HepG2 (cell line): ENCODE results near the gene PPP2R5D. TPM values are rescaled to one million over a fixed set of nuclear protein-coding genes. Genes with fewer than 3 reads are reported as not detected.

ENCODE experiments used
- ESRRA ChIP-seq: sonication (generic); formaldehyde crosslinking; IDR thresholded peaks from 2 replicates; pipeline ENCODE4 v1.5.1; 2020; ENCODE audit warnings: mild to moderate bottlenecking, low read depth, missing genetic modification reagents
- FOXO1 ChIP-seq: sonication (generic); formaldehyde crosslinking; IDR thresholded peaks from 2 replicates; pipeline ENCODE4 v1.4.0; 2020; ENCODE audit warnings: missing genetic modification reagents
- GABPA ChIP-seq, 2 experiments: IDR thresholded peaks; 2 replicates each; pipeline ENCODE4 v1.6.1; 2011 to 2016; ENCODE audit warnings: low read depth in 2 of 2, low read length in 1 of 2, missing biosample characterization in 1 of 2, missing genetic modification characterization in 1 of 2
- HHEX ChIP-seq: IDR thresholded peaks from 2 replicates; pipeline ENCODE4 v1.6.1; 2016; ENCODE audit warnings: control low read depth
- HNF4G ChIP-seq, 2 experiments: sonication (generic) in 1 of 2; formaldehyde crosslinking in 1 of 2; IDR thresholded peaks; 2 replicates each; pipeline versions ENCODE4 v1.4.0 to v1.6.1; 2011 to 2020; ENCODE audit warnings: borderline replicate concordance in 2 of 2, low read depth in 2 of 2, mild to moderate bottlenecking in 2 of 2, low read length in 1 of 2, missing genetic modification reagents in 1 of 2, moderate library complexity in 1 of 2
- KDM4B ChIP-seq: sonication (generic); formaldehyde crosslinking; IDR thresholded peaks from 2 replicates; pipeline ENCODE4 v1.4.0; 2020; ENCODE audit warnings: missing genetic modification reagents
- MLLT10 ChIP-seq: sonication (generic); formaldehyde crosslinking; IDR thresholded peaks from 2 replicates; pipeline ENCODE4 v1.4.0; 2020; ENCODE audit warnings: missing genetic modification reagents
- NCOR1 ChIP-seq: fragments of 200-600 bp; sonication (generic); IDR thresholded peaks from 2 replicates; pipeline ENCODE4 v1.7.0; 2017; ENCODE audit warnings: antibody characterized with exemption, low read length, borderline replicate concordance
- RXRB ChIP-seq: IDR thresholded peaks from 2 replicates; pipeline ENCODE4 v1.6.1; 2016; ENCODE audit warnings: borderline replicate concordance, missing genetic modification reagents, missing compliant biosample characterization
- SALL1 ChIP-seq: sonication (generic); formaldehyde crosslinking; IDR thresholded peaks from 2 replicates; pipeline ENCODE4 v1.8.0; 2022; ENCODE audit warnings: mild to moderate bottlenecking, missing genetic modification reagents
- ZMYM3 ChIP-seq: sonication (generic); formaldehyde crosslinking; IDR thresholded peaks from 2 replicates; pipeline ENCODE4 v1.5.1; 2020; ENCODE audit warnings: mild to moderate bottlenecking, missing genetic modification reagents
- ZNF138 ChIP-seq: sonication (generic); formaldehyde crosslinking; IDR thresholded peaks from 2 replicates; pipeline ENCODE4 v1.5.0; 2020; ENCODE audit warnings: mild to moderate bottlenecking, low read depth, missing genetic modification reagents
- ZNF282 ChIP-seq: fragments of 450-650 bp; IDR thresholded peaks from 2 replicates; pipeline ENCODE4 v1.6.1; 2018; ENCODE audit not compliant: partially characterized antibody
- ZNF557 ChIP-seq: sonication (generic); formaldehyde crosslinking; IDR thresholded peaks from 2 replicates; pipeline ENCODE4 v1.4.0; 2020; ENCODE audit warnings: missing genetic modification reagents
- ZNF749 ChIP-seq: sonication (generic); formaldehyde crosslinking; IDR thresholded peaks from 2 replicates; pipeline ENCODE4 v1.8.0; 2022; ENCODE audit warnings: mild to moderate bottlenecking, missing genetic modification reagents, moderate library complexity, borderline replicate concordance
- ZNF773 ChIP-seq: sonication (generic); formaldehyde crosslinking; IDR thresholded peaks from 2 replicates; pipeline ENCODE4 v1.4.0; 2020; ENCODE audit warnings: missing genetic modification reagents, borderline replicate concordance
- ZSCAN30 ChIP-seq: sonication (generic); formaldehyde crosslinking; IDR thresholded peaks from 2 replicates; pipeline ENCODE4 v1.5.0; 2020; ENCODE audit warnings: mild to moderate bottlenecking, missing genetic modification reagents
- polyA plus RNA-seq, 8 experiments: library from polyadenylated mRNA; depleted of rRNA in 3 of 8; stranded (reverse) in 7 of 8; unstranded in 1 of 8; fragments of >200 nt; fragmentation: Illumina TruSeq in 4 of 8; extraction: Trizol in 4 of 8; gene quantifications; 2 replicates each; pipeline versions ENCODE4 v1.2.1 to v1.2.3, GENCODE V29; 2011 to 2016; ENCODE audit warnings: low read depth in 4 of 8, missing spikeins in 1 of 8, mixed read lengths in 1 of 8; ENCODE audit not compliant: insufficient read depth in 1 of 8
- total RNA-seq, 5 experiments: library from RNA; depleted of rRNA; stranded (reverse); fragments of >200 nt; fragmentation: Illumina TruSeq; extraction: Trizol; gene quantifications; 2 replicates each; pipeline ENCODE4 v1.2.3, GENCODE V29; 2016; ENCODE audit warnings: low read depth in 1 of 5
- TF ChIP-seq, protein P1 (sequence below): sonication (generic); formaldehyde crosslinking; IDR thresholded peaks from 2 replicates; pipeline ENCODE4 v1.5.0; 2020; ENCODE audit warnings: mild to moderate bottlenecking, missing genetic modification reagents, borderline replicate concordance
- TF ChIP-seq, protein P2 (sequence below): sonication (generic); formaldehyde crosslinking; conservative IDR thresholded peaks from 2 replicates; pipeline ENCODE4 v1.8.0; 2022; ENCODE audit warnings: mild to moderate bottlenecking, moderate library complexity, missing genetic modification reagents
- TF ChIP-seq, protein P3 (sequence below): sonication (generic); formaldehyde crosslinking; IDR thresholded peaks from 2 replicates; pipeline ENCODE4 v1.4.0; 2020; ENCODE audit warnings: missing genetic modification reagents
- TF ChIP-seq, protein P4 (sequence below): sonication (generic); formaldehyde crosslinking; IDR thresholded peaks from 2 replicates; pipeline ENCODE4 v1.4.0; 2020; ENCODE audit warnings: missing genetic modification reagents

PPP2R5D gene
- total and polyA plus RNA-seq, 2 of the 13 experiments (the other 11 are each of a cell fraction or from before 2014, with no cell fraction given) = 53.7 to 60.4 TPM

DNA sequence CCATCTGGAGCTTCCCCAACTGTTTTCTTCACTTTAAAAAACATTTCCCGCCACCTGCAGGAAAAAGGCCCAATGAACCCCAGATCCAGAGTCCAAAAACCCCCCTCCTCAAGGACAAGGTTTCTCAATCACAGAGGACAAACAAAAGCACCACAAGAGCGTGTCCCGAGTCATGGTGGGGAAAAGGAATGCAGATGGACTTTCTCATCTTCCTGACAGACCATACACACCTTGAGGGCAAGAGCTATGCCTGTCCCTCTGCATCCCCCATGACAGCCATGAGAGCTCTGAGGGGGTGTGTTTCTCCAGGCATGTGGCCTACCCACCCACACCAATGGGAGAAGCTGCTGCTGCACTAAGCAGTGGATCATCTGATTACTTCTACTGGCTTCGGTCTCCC is 14.4 kb upstream of the PPP2R5D start (continued):
- TF ChIP-seq, protein P1, sequence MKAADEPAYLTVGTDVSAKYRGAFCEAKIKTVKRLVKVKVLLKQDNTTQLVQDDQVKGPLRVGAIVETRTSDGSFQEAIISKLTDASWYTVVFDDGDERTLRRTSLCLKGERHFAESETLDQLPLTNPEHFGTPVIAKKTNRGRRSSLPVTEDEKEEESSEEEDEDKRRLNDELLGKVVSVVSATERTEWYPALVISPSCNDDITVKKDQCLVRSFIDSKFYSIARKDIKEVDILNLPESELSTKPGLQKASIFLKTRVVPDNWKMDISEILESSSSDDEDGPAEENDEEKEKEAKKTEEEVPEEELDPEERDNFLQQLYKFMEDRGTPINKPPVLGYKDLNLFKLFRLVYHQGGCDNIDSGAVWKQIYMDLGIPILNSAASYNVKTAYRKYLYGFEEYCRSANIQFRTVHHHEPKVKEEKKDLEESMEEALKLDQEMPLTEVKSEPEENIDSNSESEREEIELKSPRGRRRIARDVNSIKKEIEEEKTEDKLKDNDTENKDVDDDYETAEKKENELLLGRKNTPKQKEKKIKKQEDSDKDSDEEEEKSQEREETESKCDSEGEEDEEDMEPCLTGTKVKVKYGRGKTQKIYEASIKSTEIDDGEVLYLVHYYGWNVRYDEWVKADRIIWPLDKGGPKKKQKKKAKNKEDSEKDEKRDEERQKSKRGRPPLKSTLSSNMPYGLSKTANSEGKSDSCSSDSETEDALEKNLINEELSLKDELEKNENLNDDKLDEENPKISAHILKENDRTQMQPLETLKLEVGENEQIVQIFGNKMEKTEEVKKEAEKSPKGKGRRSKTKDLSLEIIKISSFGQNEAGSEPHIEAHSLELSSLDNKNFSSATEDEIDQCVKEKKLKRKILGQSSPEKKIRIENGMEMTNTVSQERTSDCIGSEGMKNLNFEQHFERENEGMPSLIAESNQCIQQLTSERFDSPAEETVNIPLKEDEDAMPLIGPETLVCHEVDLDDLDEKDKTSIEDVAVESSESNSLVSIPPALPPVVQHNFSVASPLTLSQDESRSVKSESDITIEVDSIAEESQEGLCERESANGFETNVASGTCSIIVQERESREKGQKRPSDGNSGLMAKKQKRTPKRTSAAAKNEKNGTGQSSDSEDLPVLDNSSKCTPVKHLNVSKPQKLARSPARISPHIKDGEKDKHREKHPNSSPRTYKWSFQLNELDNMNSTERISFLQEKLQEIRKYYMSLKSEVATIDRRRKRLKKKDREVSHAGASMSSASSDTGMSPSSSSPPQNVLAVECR (CRISPR knock-in tag) = peak; percentile 44; the same call in 1 of the 2 replicates
- TF ChIP-seq ZSCAN30 (0 out of 2 replicates have a peak, but pooled peaks have one; percentile 45), MLLT10 (CRISPR knock-in tag) (no peak), KDM4B (CRISPR knock-in tag) (no peak), NCOR1 (peak; percentile 89), ZNF773 (CRISPR knock-in tag) (no peak), ESRRA (CRISPR knock-in tag) (peak; percentile 76; the same call in 1 of the 2 replicates), FOXO1 (no peak; the same call in 1 of the 2 replicates), ZNF138 (CRISPR knock-in tag) (no peak), ZMYM3 (peak; percentile 46; the same call in 1 of the 2 replicates), GABPA (IDR thresholded peaks at IDR 0.05; ENCODE audit: low read depth, low read length) (no peak), GABPA (CRISPR knock-in tag; IDR thresholded peaks at IDR 0.05; ENCODE audit: low read depth) (0 out of 2 replicates have a peak, but pooled peaks have one; percentile 22), HNF4G (IDR thresholded peaks at IDR 0.05; ENCODE audit: borderline replicate concordance, low read depth, low read length) (peak; percentile 86), HNF4G (CRISPR knock-in tag; IDR thresholded peaks at IDR 0.05; ENCODE audit: borderline replicate concordance, low read depth) (no peak), ZNF557 (no peak), RXRB (CRISPR knock-in tag) (no peak), HHEX (CRISPR knock-in tag) (no peak), SALL1 (CRISPR knock-in tag) (peak; percentile 38; the same call in 1 of the 2 replicates), ZNF282 (no peak), ZNF749 (CRISPR knock-in tag) (no peak)
- TF ChIP-seq, protein P2, sequence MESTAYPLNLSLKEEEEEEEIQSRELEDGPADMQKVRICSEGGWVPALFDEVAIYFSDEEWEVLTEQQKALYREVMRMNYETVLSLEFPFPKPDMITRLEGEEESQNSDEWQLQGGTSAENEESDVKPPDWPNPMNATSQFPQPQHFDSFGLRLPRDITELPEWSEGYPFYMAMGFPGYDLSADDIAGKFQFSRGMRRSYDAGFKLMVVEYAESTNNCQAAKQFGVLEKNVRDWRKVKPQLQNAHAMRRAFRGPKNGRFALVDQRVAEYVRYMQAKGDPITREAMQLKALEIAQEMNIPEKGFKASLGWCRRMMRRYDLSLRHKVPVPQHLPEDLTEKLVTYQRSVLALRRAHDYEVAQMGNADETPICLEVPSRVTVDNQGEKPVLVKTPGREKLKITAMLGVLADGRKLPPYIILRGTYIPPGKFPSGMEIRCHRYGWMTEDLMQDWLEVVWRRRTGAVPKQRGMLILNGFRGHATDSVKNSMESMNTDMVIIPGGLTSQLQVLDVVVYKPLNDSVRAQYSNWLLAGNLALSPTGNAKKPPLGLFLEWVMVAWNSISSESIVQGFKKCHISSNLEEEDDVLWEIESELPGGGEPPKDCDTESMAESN (CRISPR knock-in tag) = peak; percentile 90
- TF ChIP-seq, protein P3, sequence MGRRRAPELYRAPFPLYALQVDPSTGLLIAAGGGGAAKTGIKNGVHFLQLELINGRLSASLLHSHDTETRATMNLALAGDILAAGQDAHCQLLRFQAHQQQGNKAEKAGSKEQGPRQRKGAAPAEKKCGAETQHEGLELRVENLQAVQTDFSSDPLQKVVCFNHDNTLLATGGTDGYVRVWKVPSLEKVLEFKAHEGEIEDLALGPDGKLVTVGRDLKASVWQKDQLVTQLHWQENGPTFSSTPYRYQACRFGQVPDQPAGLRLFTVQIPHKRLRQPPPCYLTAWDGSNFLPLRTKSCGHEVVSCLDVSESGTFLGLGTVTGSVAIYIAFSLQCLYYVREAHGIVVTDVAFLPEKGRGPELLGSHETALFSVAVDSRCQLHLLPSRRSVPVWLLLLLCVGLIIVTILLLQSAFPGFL = no peak
- TF ChIP-seq, protein P4, sequence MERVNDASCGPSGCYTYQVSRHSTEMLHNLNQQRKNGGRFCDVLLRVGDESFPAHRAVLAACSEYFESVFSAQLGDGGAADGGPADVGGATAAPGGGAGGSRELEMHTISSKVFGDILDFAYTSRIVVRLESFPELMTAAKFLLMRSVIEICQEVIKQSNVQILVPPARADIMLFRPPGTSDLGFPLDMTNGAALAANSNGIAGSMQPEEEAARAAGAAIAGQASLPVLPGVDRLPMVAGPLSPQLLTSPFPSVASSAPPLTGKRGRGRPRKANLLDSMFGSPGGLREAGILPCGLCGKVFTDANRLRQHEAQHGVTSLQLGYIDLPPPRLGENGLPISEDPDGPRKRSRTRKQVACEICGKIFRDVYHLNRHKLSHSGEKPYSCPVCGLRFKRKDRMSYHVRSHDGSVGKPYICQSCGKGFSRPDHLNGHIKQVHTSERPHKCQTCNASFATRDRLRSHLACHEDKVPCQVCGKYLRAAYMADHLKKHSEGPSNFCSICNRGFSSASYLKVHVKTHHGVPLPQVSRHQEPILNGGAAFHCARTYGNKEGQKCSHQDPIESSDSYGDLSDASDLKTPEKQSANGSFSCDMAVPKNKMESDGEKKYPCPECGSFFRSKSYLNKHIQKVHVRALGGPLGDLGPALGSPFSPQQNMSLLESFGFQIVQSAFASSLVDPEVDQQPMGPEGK (CRISPR knock-in tag) = peak; percentile 66
